ENCODE data around the gene GGT7. TPM values are rescaled to one million over a fixed set of nuclear protein-coding genes. Genes with fewer than 3 reads are reported as not detected.

Gene GGT7
- total and polyA plus RNA-seq, 4 donors, result 3.7 to 8.1 (median 6.0) TPM

DNA sequence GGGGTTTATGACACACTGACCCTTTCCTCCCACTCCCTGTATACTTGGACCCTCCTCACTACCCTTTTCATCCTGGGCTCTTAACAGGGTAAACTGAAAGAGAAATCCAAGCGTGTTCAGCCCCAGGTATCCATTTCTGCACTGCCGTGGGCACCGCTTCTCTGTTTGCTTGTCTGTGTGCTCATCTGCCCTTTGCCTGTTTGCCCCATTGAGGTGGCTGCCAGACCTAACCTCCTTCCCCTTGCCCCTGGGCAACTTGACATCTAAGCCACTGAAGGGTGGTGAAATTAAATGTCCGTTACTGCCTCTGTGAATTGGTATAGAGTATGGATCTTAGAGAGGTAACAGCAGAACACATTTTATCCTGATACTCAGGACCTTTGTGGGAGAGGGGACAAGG lies 42.5 kb upstream of the GGT7 start:
- WGBS, result 44% methylated on average over 4 of the region's 4 CpGs
- no peak overlapping the region for H3K9ac ChIP-seq (ENCODE audit: low read depth in 1 of 2, low read length in 2 of 2)

More for the DNA sequence above, 42.5 kb upstream of the GGT7 start:
- no peak for TF ChIP-seq FOXA1 (IDR thresholded peaks at IDR 0.05)
- TF ChIP-seq SP1 (IDR thresholded peaks at IDR 0.05), result peak; percentile 84
- TF ChIP-seq TAF1 (conservative IDR thresholded peaks at IDR 0.05), result no peak
- TF ChIP-seq, protein P1, sequence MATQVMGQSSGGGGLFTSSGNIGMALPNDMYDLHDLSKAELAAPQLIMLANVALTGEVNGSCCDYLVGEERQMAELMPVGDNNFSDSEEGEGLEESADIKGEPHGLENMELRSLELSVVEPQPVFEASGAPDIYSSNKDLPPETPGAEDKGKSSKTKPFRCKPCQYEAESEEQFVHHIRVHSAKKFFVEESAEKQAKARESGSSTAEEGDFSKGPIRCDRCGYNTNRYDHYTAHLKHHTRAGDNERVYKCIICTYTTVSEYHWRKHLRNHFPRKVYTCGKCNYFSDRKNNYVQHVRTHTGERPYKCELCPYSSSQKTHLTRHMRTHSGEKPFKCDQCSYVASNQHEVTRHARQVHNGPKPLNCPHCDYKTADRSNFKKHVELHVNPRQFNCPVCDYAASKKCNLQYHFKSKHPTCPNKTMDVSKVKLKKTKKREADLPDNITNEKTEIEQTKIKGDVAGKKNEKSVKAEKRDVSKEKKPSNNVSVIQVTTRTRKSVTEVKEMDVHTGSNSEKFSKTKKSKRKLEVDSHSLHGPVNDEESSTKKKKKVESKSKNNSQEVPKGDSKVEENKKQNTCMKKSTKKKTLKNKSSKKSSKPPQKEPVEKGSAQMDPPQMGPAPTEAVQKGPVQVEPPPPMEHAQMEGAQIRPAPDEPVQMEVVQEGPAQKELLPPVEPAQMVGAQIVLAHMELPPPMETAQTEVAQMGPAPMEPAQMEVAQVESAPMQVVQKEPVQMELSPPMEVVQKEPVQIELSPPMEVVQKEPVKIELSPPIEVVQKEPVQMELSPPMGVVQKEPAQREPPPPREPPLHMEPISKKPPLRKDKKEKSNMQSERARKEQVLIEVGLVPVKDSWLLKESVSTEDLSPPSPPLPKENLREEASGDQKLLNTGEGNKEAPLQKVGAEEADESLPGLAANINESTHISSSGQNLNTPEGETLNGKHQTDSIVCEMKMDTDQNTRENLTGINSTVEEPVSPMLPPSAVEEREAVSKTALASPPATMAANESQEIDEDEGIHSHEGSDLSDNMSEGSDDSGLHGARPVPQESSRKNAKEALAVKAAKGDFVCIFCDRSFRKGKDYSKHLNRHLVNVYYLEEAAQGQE (IDR thresholded peaks at IDR 0.05), result peak; percentile 17
- peak in 1 of 2 donors; percentile 49 for TF ChIP-seq JUND (IDR thresholded peaks at IDR 0.05)
- TF ChIP-seq, protein P2, sequence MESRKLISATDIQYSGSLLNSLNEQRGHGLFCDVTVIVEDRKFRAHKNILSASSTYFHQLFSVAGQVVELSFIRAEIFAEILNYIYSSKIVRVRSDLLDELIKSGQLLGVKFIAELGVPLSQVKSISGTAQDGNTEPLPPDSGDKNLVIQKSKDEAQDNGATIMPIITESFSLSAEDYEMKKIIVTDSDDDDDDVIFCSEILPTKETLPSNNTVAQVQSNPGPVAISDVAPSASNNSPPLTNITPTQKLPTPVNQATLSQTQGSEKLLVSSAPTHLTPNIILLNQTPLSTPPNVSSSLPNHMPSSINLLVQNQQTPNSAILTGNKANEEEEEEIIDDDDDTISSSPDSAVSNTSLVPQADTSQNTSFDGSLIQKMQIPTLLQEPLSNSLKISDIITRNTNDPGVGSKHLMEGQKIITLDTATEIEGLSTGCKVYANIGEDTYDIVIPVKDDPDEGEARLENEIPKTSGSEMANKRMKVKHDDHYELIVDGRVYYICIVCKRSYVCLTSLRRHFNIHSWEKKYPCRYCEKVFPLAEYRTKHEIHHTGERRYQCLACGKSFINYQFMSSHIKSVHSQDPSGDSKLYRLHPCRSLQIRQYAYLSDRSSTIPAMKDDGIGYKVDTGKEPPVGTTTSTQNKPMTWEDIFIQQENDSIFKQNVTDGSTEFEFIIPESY (IDR thresholded peaks at IDR 0.05), result no peak
- peak; percentile 72 for TF ChIP-seq YY1 (IDR thresholded peaks at IDR 0.05)
- TF ChIP-seq, protein P3, sequence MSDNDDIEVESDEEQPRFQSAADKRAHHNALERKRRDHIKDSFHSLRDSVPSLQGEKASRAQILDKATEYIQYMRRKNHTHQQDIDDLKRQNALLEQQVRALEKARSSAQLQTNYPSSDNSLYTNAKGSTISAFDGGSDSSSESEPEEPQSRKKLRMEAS (IDR thresholded peaks at IDR 0.05), result no peak
- no peak for TF ChIP-seq HNF4G (IDR thresholded peaks at IDR 0.05)
- TF ChIP-seq RXRA (IDR thresholded peaks at IDR 0.05), result peak; percentile 82 to 92
- peak; percentile 81 to 94 for TF ChIP-seq HNF4A (conservative IDR thresholded peaks at IDR 0.05)
- peak; percentile 65 for TF ChIP-seq NR2F2 (IDR thresholded peaks at IDR 0.05)
- peak; percentile 20 to 52 for TF ChIP-seq RAD21 (IDR thresholded peaks at IDR 0.05)
- TF ChIP-seq FOXA2 (IDR thresholded peaks at IDR 0.05), result no peak
- TF ChIP-seq EGR1 (IDR thresholded peaks at IDR 0.05; ENCODE audit: low read depth in 2 of 2), result no peak
- TF ChIP-seq, protein P4, sequence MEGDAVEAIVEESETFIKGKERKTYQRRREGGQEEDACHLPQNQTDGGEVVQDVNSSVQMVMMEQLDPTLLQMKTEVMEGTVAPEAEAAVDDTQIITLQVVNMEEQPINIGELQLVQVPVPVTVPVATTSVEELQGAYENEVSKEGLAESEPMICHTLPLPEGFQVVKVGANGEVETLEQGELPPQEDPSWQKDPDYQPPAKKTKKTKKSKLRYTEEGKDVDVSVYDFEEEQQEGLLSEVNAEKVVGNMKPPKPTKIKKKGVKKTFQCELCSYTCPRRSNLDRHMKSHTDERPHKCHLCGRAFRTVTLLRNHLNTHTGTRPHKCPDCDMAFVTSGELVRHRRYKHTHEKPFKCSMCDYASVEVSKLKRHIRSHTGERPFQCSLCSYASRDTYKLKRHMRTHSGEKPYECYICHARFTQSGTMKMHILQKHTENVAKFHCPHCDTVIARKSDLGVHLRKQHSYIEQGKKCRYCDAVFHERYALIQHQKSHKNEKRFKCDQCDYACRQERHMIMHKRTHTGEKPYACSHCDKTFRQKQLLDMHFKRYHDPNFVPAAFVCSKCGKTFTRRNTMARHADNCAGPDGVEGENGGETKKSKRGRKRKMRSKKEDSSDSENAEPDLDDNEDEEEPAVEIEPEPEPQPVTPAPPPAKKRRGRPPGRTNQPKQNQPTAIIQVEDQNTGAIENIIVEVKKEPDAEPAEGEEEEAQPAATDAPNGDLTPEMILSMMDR (IDR thresholded peaks at IDR 0.05; ENCODE audit: low read depth, low read length, missing input control), result no peak
- no peak for TF ChIP-seq GABPA (IDR thresholded peaks at IDR 0.05 in 1 of 2, conservative IDR thresholded peaks at IDR 0.05 in 1 of 2)
- TF ChIP-seq, protein P5, sequence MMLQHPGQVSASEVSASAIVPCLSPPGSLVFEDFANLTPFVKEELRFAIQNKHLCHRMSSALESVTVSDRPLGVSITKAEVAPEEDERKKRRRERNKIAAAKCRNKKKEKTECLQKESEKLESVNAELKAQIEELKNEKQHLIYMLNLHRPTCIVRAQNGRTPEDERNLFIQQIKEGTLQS (IDR thresholded peaks at IDR 0.05), result no peak
- Histone ChIP-seq H3K27me3 (ENCODE audit: control insufficient read depth in 4 of 4, insufficient read depth in 4 of 4, low read length in 3 of 4) (no peaks in the 10 kb centered on the region), H3K36me3 (ENCODE audit: control insufficient read depth in 4 of 4, insufficient read depth in 3 of 4, low read depth in 1 of 4, low read length in 3 of 4) (peaks cover 2 to 20% (median 11%) of the 10 kb centered on the region in 4 donors), H3K4me3 (ENCODE audit: low read depth in 1 of 3, low read length in 3 of 3) (no peak overlapping the region), H3K9me3 (ENCODE audit: control insufficient read depth in 4 of 4, low read length in 3 of 4) (no peaks in the 10 kb centered on the region), H3K4me1 (ENCODE audit: control insufficient read depth in 4 of 4, insufficient read depth in 4 of 4, low read length in 3 of 4) (peaks cover 7 to 38% (median 27%) of the 10 kb centered on the region in 4 donors), H3K27ac (ENCODE audit: low read depth in 1 of 2, low read length in 2 of 2) (peak overlapping the region; percentile 2 to 49)
- DNase-seq (ENCODE audit: low spot score), result no peak

All from liver (tissue), 9 donors.